ENCODE results near the gene NTF4.

NTF4 gene, protein sequence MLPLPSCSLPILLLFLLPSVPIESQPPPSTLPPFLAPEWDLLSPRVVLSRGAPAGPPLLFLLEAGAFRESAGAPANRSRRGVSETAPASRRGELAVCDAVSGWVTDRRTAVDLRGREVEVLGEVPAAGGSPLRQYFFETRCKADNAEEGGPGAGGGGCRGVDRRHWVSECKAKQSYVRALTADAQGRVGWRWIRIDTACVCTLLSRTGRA

DNA sequence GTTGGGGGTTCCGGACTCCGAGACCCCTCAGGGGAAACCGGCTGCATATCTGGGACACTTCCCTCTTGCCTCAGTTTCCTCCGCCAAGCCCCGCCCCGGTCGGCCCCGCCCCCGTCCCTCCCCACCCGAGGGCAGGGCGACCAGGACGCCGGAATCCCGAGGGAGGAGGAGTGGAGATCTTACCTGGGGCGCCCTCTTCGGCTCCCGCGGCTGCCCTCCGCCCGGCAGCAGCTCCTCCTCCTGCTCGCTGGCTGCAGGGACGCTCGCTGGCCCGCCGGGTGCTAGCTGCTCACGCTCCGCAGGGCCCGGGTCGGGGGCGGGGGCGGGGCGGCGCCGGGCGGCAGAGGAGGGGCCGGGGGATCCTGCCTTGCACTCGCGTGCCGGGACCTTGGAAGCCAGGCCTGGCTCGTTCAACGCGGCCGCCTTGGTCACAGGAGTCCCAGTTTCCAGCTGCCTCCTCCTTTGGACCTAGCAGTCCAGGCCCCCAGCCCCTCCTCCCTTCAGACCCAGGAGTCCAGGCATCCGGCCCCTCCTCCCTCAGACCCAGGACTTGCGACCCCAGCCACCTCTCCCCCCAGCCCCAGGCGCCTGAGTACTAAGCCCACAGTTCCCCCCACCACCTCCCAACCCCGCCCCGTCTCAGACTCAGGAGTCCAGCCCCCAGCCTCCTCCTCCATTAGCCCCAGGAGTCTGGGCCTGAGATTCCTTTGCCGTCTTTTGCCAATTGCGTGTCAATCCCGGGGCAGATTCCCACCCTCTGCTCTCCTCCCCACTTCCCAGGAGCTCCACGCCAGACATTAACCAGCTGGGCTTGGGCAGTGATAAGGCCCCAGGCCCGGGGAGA, at the start of gene NTF4:
TSS of gene NTF4 (minus strand) at position 51 of the 844 bp plus-strand sequence. CDS start 2,821 bp downstream, outside the sequence.
- intact Hi-C loops (cut with DNase I; ENCODE audit: low total_unique reads) = no loop called here
- no peak within 1 kb of the TSS for H3K4me3 ChIP-seq
- no peak within 1 kb of the TSS for H3K27ac ChIP-seq
- no peaks in the 10 kb centered on the region for H3K36me3 ChIP-seq
- no peaks in the 10 kb centered on the region for H3K9me3 ChIP-seq
- TF ChIP-seq, protein P1, sequence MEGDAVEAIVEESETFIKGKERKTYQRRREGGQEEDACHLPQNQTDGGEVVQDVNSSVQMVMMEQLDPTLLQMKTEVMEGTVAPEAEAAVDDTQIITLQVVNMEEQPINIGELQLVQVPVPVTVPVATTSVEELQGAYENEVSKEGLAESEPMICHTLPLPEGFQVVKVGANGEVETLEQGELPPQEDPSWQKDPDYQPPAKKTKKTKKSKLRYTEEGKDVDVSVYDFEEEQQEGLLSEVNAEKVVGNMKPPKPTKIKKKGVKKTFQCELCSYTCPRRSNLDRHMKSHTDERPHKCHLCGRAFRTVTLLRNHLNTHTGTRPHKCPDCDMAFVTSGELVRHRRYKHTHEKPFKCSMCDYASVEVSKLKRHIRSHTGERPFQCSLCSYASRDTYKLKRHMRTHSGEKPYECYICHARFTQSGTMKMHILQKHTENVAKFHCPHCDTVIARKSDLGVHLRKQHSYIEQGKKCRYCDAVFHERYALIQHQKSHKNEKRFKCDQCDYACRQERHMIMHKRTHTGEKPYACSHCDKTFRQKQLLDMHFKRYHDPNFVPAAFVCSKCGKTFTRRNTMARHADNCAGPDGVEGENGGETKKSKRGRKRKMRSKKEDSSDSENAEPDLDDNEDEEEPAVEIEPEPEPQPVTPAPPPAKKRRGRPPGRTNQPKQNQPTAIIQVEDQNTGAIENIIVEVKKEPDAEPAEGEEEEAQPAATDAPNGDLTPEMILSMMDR (IDR thresholded peaks at IDR 0.05) = no peak
- peaks cover 0 to 85% of the 10 kb centered on the region in 2 donors for H3K27me3 ChIP-seq
- H3K4me1 ChIP-seq = peaks cover 0 to 12% (median 8%) of the 10 kb centered on the region in 4 donors
- DNase-seq = no peak

DNA sequence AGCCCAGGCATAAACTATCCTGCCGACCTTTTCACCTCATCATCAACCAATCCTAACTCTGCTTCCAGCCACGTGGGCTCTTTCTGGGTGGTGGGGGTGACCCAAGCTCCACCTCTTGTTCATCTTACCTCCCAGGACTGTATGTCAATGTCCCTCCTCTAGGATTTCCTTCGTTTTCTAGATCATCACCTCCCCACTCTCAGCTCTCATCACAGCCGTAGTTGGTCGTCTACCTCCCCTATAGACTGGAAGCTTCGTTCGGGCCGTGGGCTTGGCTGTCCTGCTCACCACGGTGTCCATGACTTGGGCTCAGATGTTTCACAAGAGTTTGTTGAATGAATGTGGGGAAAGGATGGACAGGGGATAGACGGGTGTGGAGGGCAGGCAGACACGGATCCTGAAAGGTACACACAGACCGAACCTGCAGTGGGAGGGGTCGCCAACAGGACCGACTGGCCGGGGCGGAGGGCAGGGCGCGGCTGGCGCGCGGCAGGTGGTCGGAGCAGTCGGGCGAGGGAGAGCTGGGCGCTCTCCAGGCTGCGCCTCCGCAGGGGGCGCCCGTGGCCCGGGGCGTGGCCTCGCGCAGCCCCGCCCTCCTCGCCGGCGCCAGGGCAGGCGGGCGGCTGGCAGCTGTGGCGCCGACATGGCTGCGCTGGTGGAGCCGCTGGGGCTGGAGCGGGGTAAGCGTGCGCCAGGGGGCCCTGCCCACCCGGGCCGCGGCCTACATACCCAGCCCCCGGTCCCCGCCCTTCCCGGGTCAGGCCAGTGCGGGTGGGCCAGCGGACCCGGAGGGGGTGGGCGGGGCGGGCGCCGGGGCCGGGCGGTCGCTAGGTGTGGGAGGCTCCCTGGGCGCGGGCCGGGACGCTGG, 49.4 kb upstream of the NTF4 start, which contains the start of gene LIN7B:
TSS of gene LIN7B (plus strand) at position 609 of the 868 bp plus-strand sequence. CDS start at position 644, 35 bp downstream.
- peak within 1 kb of the TSS; percentile 87 to 89 for H3K4me3 ChIP-seq
- peaks cover 0 to 5% (median under 1%) of the 10 kb centered on the region in 3 donors for H3K36me3 ChIP-seq
- H3K27ac ChIP-seq = peak within 1 kb of the TSS; percentile 88 to 90
- TF ChIP-seq, protein P1 (IDR thresholded peaks at IDR 0.05) = peak; percentile 43 to 45
- peaks cover 0 to 43% (median 31%) of the 10 kb centered on the region in 4 donors for H3K4me1 ChIP-seq
- DNase-seq = peak; percentile 47 to 82
- no peaks in the 10 kb centered on the region for H3K9me3 ChIP-seq
- intact Hi-C loops (cut with DNase I; ENCODE audit: low total_unique reads) = no loop called here
- no peaks in the 10 kb centered on the region for H3K27me3 ChIP-seq

DNA sequence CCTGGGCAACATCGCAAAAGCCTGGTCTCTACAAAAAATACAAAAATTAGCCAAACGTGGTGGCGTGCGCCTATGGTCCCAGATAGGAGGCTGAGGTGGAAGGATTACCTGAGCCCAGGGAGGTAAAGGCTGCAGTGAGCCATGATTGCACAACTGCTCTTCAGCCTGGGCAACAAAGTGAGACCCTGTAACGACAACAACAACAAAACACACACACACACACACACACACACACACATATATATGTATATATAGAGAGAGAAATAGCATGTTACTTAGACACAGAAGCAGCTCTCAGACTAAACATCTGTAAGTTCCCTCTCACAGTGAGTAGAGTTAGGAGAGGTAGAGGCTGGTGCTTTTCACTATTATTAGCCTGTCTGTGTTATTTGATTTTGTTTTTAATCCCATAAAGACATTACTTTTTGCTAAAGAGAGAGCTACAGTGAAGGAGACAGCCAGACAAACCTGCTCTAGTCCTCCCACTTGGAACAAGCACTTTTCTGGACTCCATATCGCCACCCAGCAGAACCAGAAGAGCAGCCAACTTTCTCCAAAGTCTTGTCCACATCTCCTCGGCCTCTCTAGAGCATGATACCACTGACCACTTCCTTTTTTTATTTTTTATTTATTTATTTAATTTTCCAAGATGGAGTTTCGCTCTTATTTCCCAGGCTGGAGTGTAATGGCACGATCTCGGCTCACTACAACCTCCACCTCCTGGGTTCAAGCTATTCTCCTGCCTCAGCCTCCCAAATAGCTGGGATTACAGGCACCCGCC, 46.8 kb upstream of the NTF4 start:
- no peak for DNase-seq
- intact Hi-C loops (cut with DNase I; ENCODE audit: low total_unique reads) = no loop called here
- H3K27ac ChIP-seq = no peak overlapping the region

DNA sequence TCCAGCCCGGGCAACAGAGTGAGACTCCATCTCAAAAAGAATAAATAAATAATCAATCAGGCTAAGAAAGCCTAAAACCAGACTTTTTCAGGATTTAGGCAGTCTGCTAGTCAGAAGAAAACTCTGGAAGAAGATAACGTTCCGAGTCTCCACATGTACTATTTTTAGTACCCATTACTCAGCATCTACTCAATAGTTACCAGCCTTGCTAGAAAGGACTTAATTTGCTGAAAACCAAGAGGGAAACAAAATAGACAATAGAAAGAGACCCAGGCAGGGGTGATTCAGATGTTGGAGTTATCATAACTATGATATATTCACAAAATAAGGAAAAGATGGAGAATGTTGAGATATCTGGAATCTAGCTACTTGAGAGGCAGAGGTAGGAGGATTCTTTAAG, 45.9 kb upstream of the NTF4 start:
- DNase-seq = no peak
- intact Hi-C loops (cut with DNase I; ENCODE audit: low total_unique reads) = no loop called here
- TF ChIP-seq, protein P1 (IDR thresholded peaks at IDR 0.05) = no peak
- H3K27ac ChIP-seq = peak overlapping the region in 1 of 2 donors; percentile 65
- peaks cover 0 to 31% (median 19%) of the 10 kb centered on the region in 4 donors for H3K4me1 ChIP-seq
- no peaks in the 10 kb centered on the region for H3K27me3 ChIP-seq
- H3K4me3 ChIP-seq = no peak overlapping the region
- no peaks in the 10 kb centered on the region for H3K9me3 ChIP-seq
- H3K36me3 ChIP-seq = peaks cover 18 to 40% (median 30%) of the 10 kb centered on the region in 3 donors

More for the DNA sequence above, 46.8 kb upstream of the NTF4 start:
- TF ChIP-seq, protein P1 (IDR thresholded peaks at IDR 0.05) = no peak
- Histone ChIP-seq H3K4me1 (peaks cover 0 to 31% (median 19%) of the 10 kb centered on the region in 4 donors), H3K4me3 (no peak overlapping the region), H3K36me3 (peaks cover 16 to 31% (median 25%) of the 10 kb centered on the region in 3 donors), H3K27me3 (no peaks in the 10 kb centered on the region), H3K9me3 (no peaks in the 10 kb centered on the region)
